ENCODE data around the gene LCN1.

The LCN1 gene

GRCh38 chr9:135520916-135521607 lies at the start of gene LCN1:
Gene LCN1 (plus strand): TSS chr9:135521440. CDS start chr9:135521498, 58 bp downstream.
- DNase-seq (ENCODE audit: low read depth in 2 of 2), result no peak

GRCh38 chr9:135471791-135472640 lies 49.2 kb upstream of the LCN1 start:
- no peak for DNase-seq (ENCODE audit: low read depth in 2 of 2)

GRCh38 chr9:135473972-135474543 lies 47.2 kb upstream of the LCN1 start:
- no peak for DNase-seq (ENCODE audit: low read depth in 2 of 2)

- DNase-seq (ENCODE audit: low read depth in 2 of 2), result no peak
Observed at GRCh38 chr9:135474915-135475314, 46.3 kb upstream of the LCN1 start.

GRCh38 chr9:135476561-135477355 lies 44.5 kb upstream of the LCN1 start:
- DNase-seq (ENCODE audit: low read depth in 2 of 2), result no peak

GRCh38 chr9:135478191-135478590 lies 43.0 kb upstream of the LCN1 start:
- no peak for DNase-seq (ENCODE audit: low read depth in 2 of 2)

GRCh38 chr9:135478829-135479468 lies 42.3 kb upstream of the LCN1 start:
- DNase-seq (ENCODE audit: low read depth in 2 of 2), result no peak

GRCh38 chr9:135479469-135480052 lies 41.7 kb upstream of the LCN1 start, which contains the start of gene PPP1R26:
Gene PPP1R26 (plus strand): TSS chr9:135479782. CDS start chr9:135484511, 4,729 bp downstream.
- DNase-seq (ENCODE audit: low read depth in 2 of 2), result no peak

- no peak for DNase-seq (ENCODE audit: low read depth in 2 of 2)
Observed at GRCh38 chr9:135480071-135480939, 40.9 kb upstream of the LCN1 start.

- no peak for DNase-seq (ENCODE audit: low read depth in 2 of 2)
Observed at GRCh38 chr9:135480940-135481310, 40.3 kb upstream of the LCN1 start.

GRCh38 chr9:135482015-135482754 lies 39.1 kb upstream of the LCN1 start:
- DNase-seq (ENCODE audit: low read depth in 2 of 2), result no peak

- DNase-seq (ENCODE audit: low read depth in 2 of 2), result no peak
Observed at GRCh38 chr9:135484460-135485277, 36.6 kb upstream of the LCN1 start.

- DNase-seq (ENCODE audit: low read depth in 2 of 2), result no peak
Observed at GRCh38 chr9:135485385-135485784, 35.9 kb upstream of the LCN1 start.

GRCh38 chr9:135485832-135486231 lies 35.4 kb upstream of the LCN1 start:
- DNase-seq (ENCODE audit: low read depth in 2 of 2), result no peak

GRCh38 chr9:135486267-135487065 lies 34.8 kb upstream of the LCN1 start:
- no peak for DNase-seq (ENCODE audit: low read depth in 2 of 2)

GRCh38 chr9:135487281-135488012 lies 33.8 kb upstream of the LCN1 start:
- DNase-seq (ENCODE audit: low read depth in 2 of 2), result no peak

GRCh38 chr9:135488013-135488330 lies 33.3 kb upstream of the LCN1 start:
- DNase-seq (ENCODE audit: low read depth in 2 of 2), result no peak
